Natural killer cell (primary cell): ENCODE results near the gene MACROD2. TPM values are rescaled to one million over a fixed set of nuclear protein-coding genes. Genes with fewer than 3 reads are reported as not detected.

Experiments
- ATAC-seq, 3 donors: fragments of 150-1000 bp in 2 of 3; fragments of 200-7000 bp in 1 of 3; cut with Tn5 transposase; 1 replicate in 1 of 3; 2 replicates in 2 of 3; pipeline ENCODE4 v1.10.0; 2021; ENCODE audit warnings: mild to moderate bottlenecking in 2 of 3, moderate library complexity in 2 of 3
- DNase-seq, 2 donors: peaks; one replicate each; pipeline versions ENCODE4 v3.0.0 to v3.0.0-alpha.2; 2013 to 2021; ENCODE audit warnings: mixed read lengths in 1 of 2
- H3K27ac ChIP-seq: one replicate; pipeline ENCODE4 v1.5.1; 2013; ENCODE audit warnings: mild to moderate bottlenecking, low read length
- H3K27me3 ChIP-seq: one replicate; pipeline ENCODE4 v1.6.1; 2013; ENCODE audit warnings: low read length; ENCODE audit not compliant: control insufficient read depth, insufficient read depth
- H3K36me3 ChIP-seq: one replicate; pipeline ENCODE4 v1.6.1; 2013; ENCODE audit warnings: low read length; ENCODE audit not compliant: control insufficient read depth, insufficient read depth
- H3K4me1 ChIP-seq: one replicate; pipeline ENCODE4 v1.6.1; 2013; ENCODE audit warnings: low read length; ENCODE audit not compliant: control insufficient read depth, insufficient read depth
- H3K4me3 ChIP-seq: one replicate; pipeline ENCODE4 v1.5.1; 2013; ENCODE audit warnings: low read length
- H3K9me3 ChIP-seq: one replicate; pipeline ENCODE4 v1.6.1; 2013; ENCODE audit warnings: low read length; ENCODE audit not compliant: control insufficient read depth, insufficient read depth
- H3K27ac Mint-ChIP-seq, 2 donors: one replicate each; pipeline ENCODE4 v1.8.0; 2022; ENCODE audit warnings: mild to moderate bottlenecking in 2 of 2, mixed read lengths in 2 of 2, moderate library complexity in 1 of 2
- H3K27me3 Mint-ChIP-seq, 2 donors: one replicate each; pipeline ENCODE4 v1.8.0; 2022; ENCODE audit warnings: low read depth in 2 of 2, mixed read lengths in 2 of 2
- H3K36me3 Mint-ChIP-seq: one replicate; pipeline ENCODE4 v1.8.0; 2022; ENCODE audit warnings: mixed read lengths
- H3K4me1 Mint-ChIP-seq, 2 donors: one replicate each; pipeline ENCODE4 v1.8.0; 2022; ENCODE audit warnings: mixed read lengths in 2 of 2
- H3K4me3 Mint-ChIP-seq: one replicate; pipeline ENCODE4 v1.8.0; 2022; ENCODE audit warnings: mild to moderate bottlenecking, moderate library complexity, mixed read lengths
- H3K9me3 Mint-ChIP-seq, 2 donors: one replicate each; pipeline ENCODE4 v1.8.0; 2022; ENCODE audit warnings: mixed read lengths in 2 of 2
- CTCF ChIP-seq: fragments of 200-600 bp; IDR thresholded peaks from one replicate; pipeline ENCODE4 v1.8.0; 2022; ENCODE audit warnings: antibody characterized with exemption
- WGBS: methylation state at CpG from one replicate; pipeline ENCODE4 v1.1.7; 2013; ENCODE audit warnings: missing lambda C conversion rate; ENCODE audit not compliant: insufficient coverage; 5-methylcytosine and 5-hydroxymethylcytosine counted together
- intact Hi-C: fragments of 100-400 bp; cut with micrococcal nuclease; formaldehyde crosslinking; loops from one replicate; pipeline ENCODE4 v1.14.2; 2022
- total RNA-seq, 4 donors: library from RNA; stranded (reverse); fragments of 120-200 nt in 1 of 4; gene quantifications; one replicate each; pipeline versions ENCODE4 v1.2.3 to v1.2.4, GENCODE V29; 2013 to 2022

Gene MACROD2
- total RNA-seq, 3 donors from 2014 or later (not counting 1 experiment from before 2014, with no cell fraction given) = 0.19 to 0.88 TPM; not detected in 1

- intact Hi-C loops = no loop called here
- DNase-seq (no peak), ATAC-seq (no peak)
- Mint-ChIP-seq H3K4me3 (no peak overlapping the region), H3K4me1 (no peaks in the 10 kb centered on the region), H3K36me3 (no peaks in the 10 kb centered on the region), H3K27me3 (no peaks in the 10 kb centered on the region), H3K27ac (no peak overlapping the region), H3K9me3 (peaks cover 5 to 11% of the 10 kb centered on the region in 2 donors)
- 100% methylated on average over 1 of the region's 3 CpGs for WGBS
- no peak for TF ChIP-seq CTCF
- no peaks in the 10 kb centered on the region for H3K27me3 ChIP-seq
- H3K9me3 ChIP-seq = no peaks in the 10 kb centered on the region
- no peak overlapping the region for H3K4me3 ChIP-seq
- no peaks in the 10 kb centered on the region for H3K4me1 ChIP-seq
- no peaks in the 10 kb centered on the region for H3K36me3 ChIP-seq
- no peak overlapping the region for H3K27ac ChIP-seq
These were observed 728.3 kb downstream of the MACROD2 start for GRCh38 chr20:14723614-14724013.

GRCh38 chr20:14724036-14724435 lies 728.7 kb downstream of the MACROD2 start:
- DNase-seq (no peak), ATAC-seq (no peak)
- WGBS = no CpG with 5 or more reads among the region's 1 CpG
- intact Hi-C loops = no loop called here
- no peaks in the 10 kb centered on the region for H3K27me3 Mint-ChIP-seq
- Histone ChIP-seq H3K27me3 (no peaks in the 10 kb centered on the region), H3K4me1 (no peaks in the 10 kb centered on the region), H3K27ac (no peak overlapping the region), H3K4me3 (no peak overlapping the region), H3K9me3 (no peaks in the 10 kb centered on the region), H3K36me3 (no peaks in the 10 kb centered on the region)
- no peaks in the 10 kb centered on the region for H3K36me3 Mint-ChIP-seq
- H3K9me3 Mint-ChIP-seq = peaks cover 5 to 11% of the 10 kb centered on the region in 2 donors
- H3K27ac Mint-ChIP-seq = no peak overlapping the region
- H3K4me1 Mint-ChIP-seq = no peaks in the 10 kb centered on the region
- no peak for TF ChIP-seq CTCF
- no peak overlapping the region for H3K4me3 Mint-ChIP-seq

GRCh38 chr20:14724468-14724867 lies 729.2 kb downstream of the MACROD2 start:
- no peak for TF ChIP-seq CTCF
- H3K36me3 ChIP-seq = no peaks in the 10 kb centered on the region
- 0% methylated on average over 1 of the region's 1 CpG for WGBS
- Mint-ChIP-seq H3K4me1 (no peaks in the 10 kb centered on the region), H3K4me3 (no peak overlapping the region), H3K36me3 (no peaks in the 10 kb centered on the region), H3K9me3 (peaks cover 5 to 11% of the 10 kb centered on the region in 2 donors), H3K27ac (no peak overlapping the region), H3K27me3 (no peaks in the 10 kb centered on the region)
- no peaks in the 10 kb centered on the region for H3K4me1 ChIP-seq
- no peaks in the 10 kb centered on the region for H3K27me3 ChIP-seq
- no peak overlapping the region for H3K4me3 ChIP-seq
- no peak for DNase-seq
- intact Hi-C loops = no loop called here
- no peaks in the 10 kb centered on the region for H3K9me3 ChIP-seq
- no peak overlapping the region for H3K27ac ChIP-seq
- no peak for ATAC-seq

DNA sequence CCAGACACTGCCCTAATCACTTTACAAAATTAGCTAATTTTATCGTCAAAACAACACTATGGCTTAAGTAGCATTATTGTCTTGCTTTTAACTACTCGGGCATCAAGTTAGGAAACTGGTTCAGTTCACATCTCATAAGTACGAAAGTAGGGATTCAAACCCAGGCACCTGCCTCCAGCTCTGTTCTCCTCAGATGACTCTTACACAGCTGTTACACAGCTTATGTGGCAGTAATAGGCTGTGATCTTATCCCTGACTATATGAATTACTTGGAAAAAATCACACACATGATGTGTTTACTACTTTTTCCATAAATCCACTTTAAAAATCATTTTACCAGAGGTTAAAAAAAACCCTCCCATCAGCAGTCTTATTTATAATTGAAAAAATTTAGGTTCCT lies 731.3 kb downstream of the MACROD2 start:
- H3K27ac Mint-ChIP-seq = no peak overlapping the region
- H3K36me3 Mint-ChIP-seq = no peaks in the 10 kb centered on the region
- DNase-seq (no peak), ATAC-seq (no peak)
- no peak overlapping the region for H3K27ac ChIP-seq
- no peak overlapping the region for H3K4me3 ChIP-seq
- H3K4me1 Mint-ChIP-seq = no peaks in the 10 kb centered on the region
- no peaks in the 10 kb centered on the region for H3K4me1 ChIP-seq
- H3K27me3 Mint-ChIP-seq = no peaks in the 10 kb centered on the region
- H3K27me3 ChIP-seq = no peaks in the 10 kb centered on the region
- 78% methylated on average over 3 of the region's 3 CpGs for WGBS
- no peaks in the 10 kb centered on the region for H3K36me3 ChIP-seq
- intact Hi-C loops = no loop called here
- TF ChIP-seq CTCF = no peak
- H3K4me3 Mint-ChIP-seq = no peak overlapping the region
- peaks cover 11 to 15% of the 10 kb centered on the region in 2 donors for H3K9me3 Mint-ChIP-seq
- H3K9me3 ChIP-seq = no peaks in the 10 kb centered on the region
